Osteoblast (primary cell): Measurements from ENCODE around the gene EYS. TPM values are rescaled to one million over a fixed set of nuclear protein-coding genes. Genes with fewer than 3 reads are reported as not detected.

ENCODE experiments used
- DNase-seq: peaks from one replicate; pipeline ENCODE4 v3.0.0; 2011; ENCODE audit warnings: low spot score, mixed read lengths; ENCODE audit not compliant: insufficient read length; ENCODE audit errors: missing footprints
- H2AFZ ChIP-seq: 2 replicates; pipeline ENCODE4 v1.6.0; 2011; ENCODE audit warnings: mild to moderate bottlenecking, low read length
- H3K27ac ChIP-seq: 2 replicates; pipeline ENCODE4 v1.5.1; 2011; ENCODE audit warnings: mild to moderate bottlenecking, low read depth, low read length, moderate library complexity
- H3K27me3 ChIP-seq: 2 replicates; pipeline ENCODE4 v1.6.0; 2012; ENCODE audit warnings: mild to moderate bottlenecking, control low read depth, inconsistent platforms, low read length, moderate library complexity; ENCODE audit not compliant: insufficient read depth
- H3K36me3 ChIP-seq: 2 replicates; pipeline ENCODE4 v1.5.1; 2011; ENCODE audit warnings: mild to moderate bottlenecking, low read length, control low read depth, moderate library complexity; ENCODE audit not compliant: insufficient read depth
- H3K4me1 ChIP-seq: 2 replicates; pipeline ENCODE4 v1.5.1; 2011; ENCODE audit warnings: mild to moderate bottlenecking, low read length, control low read depth, moderate library complexity; ENCODE audit not compliant: insufficient read depth
- H3K4me2 ChIP-seq: 2 replicates; pipeline ENCODE4 v1.6.0; 2011; ENCODE audit warnings: mild to moderate bottlenecking, low read length; ENCODE audit not compliant: insufficient read depth
- H3K4me3 ChIP-seq: fragments of 200-600 bp; sonication (generic); 3 replicates; pipeline ENCODE4 v1.5.1; 2012; ENCODE audit warnings: mild to moderate bottlenecking, low read length, inconsistent platforms; ENCODE audit not compliant: insufficient read depth
- H3K79me2 ChIP-seq: 2 replicates; pipeline ENCODE4 v1.6.0; 2012; ENCODE audit warnings: mild to moderate bottlenecking, low read length, control low read depth, inconsistent platforms; ENCODE audit not compliant: insufficient read depth
- H3K9me3 ChIP-seq: 2 replicates; pipeline ENCODE4 v1.5.1; 2011; ENCODE audit warnings: low read depth, low read length, control low read depth
- H4K20me1 ChIP-seq: 2 replicates; pipeline ENCODE4 v1.6.0; 2012; ENCODE audit warnings: mild to moderate bottlenecking, low read length, control low read depth; ENCODE audit not compliant: insufficient read depth
- total RNA-seq: library from RNA; depleted of rRNA; stranded (reverse); fragments of >200 nt; gene quantifications from 2 replicates; pipeline ENCODE4 v1.2.3, GENCODE V29; 2012
- TF ChIP-seq, protein P1 (sequence below): IDR thresholded peaks from 2 replicates; pipeline ENCODE4 v1.5.1; 2011; ENCODE audit warnings: mild to moderate bottlenecking, low read depth, low read length, moderate library complexity; ENCODE audit errors: extremely low read depth

EYS gene
- total RNA-seq, 1 donor = under 0.01 TPM

GRCh38 chr6:64703922-64704321, 1003.1 kb downstream of the EYS start:
- Histone ChIP-seq H3K4me1 (no peaks in the 10 kb centered on the region), H3K27ac (no peak overlapping the region), H3K36me3 (no peaks in the 10 kb centered on the region), H2AFZ (no peak overlapping the region), H3K27me3 (no peaks in the 10 kb centered on the region), H3K4me3 (no peak overlapping the region), H3K79me2 (no peaks in the 10 kb centered on the region), H3K4me2 (no peak overlapping the region), H4K20me1 (no peaks in the 10 kb centered on the region), H3K9me3 (no peaks in the 10 kb centered on the region)
- TF ChIP-seq, protein P1, sequence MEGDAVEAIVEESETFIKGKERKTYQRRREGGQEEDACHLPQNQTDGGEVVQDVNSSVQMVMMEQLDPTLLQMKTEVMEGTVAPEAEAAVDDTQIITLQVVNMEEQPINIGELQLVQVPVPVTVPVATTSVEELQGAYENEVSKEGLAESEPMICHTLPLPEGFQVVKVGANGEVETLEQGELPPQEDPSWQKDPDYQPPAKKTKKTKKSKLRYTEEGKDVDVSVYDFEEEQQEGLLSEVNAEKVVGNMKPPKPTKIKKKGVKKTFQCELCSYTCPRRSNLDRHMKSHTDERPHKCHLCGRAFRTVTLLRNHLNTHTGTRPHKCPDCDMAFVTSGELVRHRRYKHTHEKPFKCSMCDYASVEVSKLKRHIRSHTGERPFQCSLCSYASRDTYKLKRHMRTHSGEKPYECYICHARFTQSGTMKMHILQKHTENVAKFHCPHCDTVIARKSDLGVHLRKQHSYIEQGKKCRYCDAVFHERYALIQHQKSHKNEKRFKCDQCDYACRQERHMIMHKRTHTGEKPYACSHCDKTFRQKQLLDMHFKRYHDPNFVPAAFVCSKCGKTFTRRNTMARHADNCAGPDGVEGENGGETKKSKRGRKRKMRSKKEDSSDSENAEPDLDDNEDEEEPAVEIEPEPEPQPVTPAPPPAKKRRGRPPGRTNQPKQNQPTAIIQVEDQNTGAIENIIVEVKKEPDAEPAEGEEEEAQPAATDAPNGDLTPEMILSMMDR = no peak
- no peak for DNase-seq

DNA sequence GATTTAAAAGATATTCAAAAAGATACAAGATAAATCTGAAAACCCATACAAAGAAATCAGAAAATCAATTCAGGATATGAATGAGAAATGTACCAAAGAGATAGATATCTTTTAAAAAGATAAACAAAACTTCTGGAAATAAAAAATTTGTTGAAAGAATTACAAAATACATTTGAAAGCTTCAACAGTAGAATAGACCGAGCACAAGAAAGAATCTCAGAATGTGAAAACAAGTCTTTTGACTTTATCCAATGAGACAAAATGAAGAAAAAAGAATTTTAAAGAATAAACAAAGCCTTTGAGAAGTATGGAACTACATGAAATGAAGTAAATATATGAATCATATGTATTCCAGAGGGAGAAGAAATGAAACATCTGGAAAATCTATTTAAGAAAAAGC, 1011.0 kb downstream of the EYS start:
- Histone ChIP-seq H3K79me2 (no peaks in the 10 kb centered on the region), H3K27me3 (no peaks in the 10 kb centered on the region), H3K9me3 (no peaks in the 10 kb centered on the region), H3K4me3 (no peak overlapping the region), H2AFZ (no peak overlapping the region), H3K27ac (no peak overlapping the region), H3K36me3 (no peaks in the 10 kb centered on the region), H3K4me1 (no peaks in the 10 kb centered on the region), H3K4me2 (no peak overlapping the region), H4K20me1 (no peaks in the 10 kb centered on the region)
- TF ChIP-seq, protein P1 = no peak
- DNase-seq = no peak

DNA sequence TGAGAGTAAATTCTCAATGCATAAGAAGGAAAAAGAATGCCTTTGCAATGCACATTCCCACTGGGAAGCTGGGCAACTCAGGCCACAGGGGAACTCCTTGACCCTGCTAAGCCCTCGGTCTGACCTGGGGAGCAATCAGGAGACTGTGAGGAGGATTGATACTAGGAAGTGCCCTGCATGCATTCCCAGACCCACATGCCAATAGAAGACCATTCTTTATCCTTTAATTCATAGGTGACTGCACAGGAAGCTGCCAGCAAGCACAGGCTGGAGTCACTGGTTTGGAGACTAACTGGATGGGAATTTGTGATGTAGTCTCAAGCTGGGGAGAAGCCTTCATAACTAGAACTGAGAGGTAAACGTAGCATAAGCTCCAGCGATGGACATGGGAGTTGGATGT, 1012.7 kb downstream of the EYS start:
- no peaks in the 10 kb centered on the region for H3K79me2 ChIP-seq
- H3K4me1 ChIP-seq = no peaks in the 10 kb centered on the region
- no peak overlapping the region for H3K4me3 ChIP-seq
- H3K27me3 ChIP-seq = no peaks in the 10 kb centered on the region
- no peak overlapping the region for H2AFZ ChIP-seq
- no peak overlapping the region for H3K27ac ChIP-seq
- DNase-seq = no peak
- no peaks in the 10 kb centered on the region for H3K9me3 ChIP-seq
- H3K36me3 ChIP-seq = no peaks in the 10 kb centered on the region
- H4K20me1 ChIP-seq = no peaks in the 10 kb centered on the region
- no peak overlapping the region for H3K4me2 ChIP-seq
- TF ChIP-seq, protein P1 = no peak

- TF ChIP-seq, protein P1 = no peak
- Histone ChIP-seq H3K9me3 (no peaks in the 10 kb centered on the region), H4K20me1 (no peaks in the 10 kb centered on the region), H3K4me3 (no peak overlapping the region), H3K4me2 (no peak overlapping the region), H3K4me1 (no peaks in the 10 kb centered on the region), H2AFZ (no peak overlapping the region), H3K36me3 (no peaks in the 10 kb centered on the region), H3K27ac (no peak overlapping the region), H3K27me3 (no peaks in the 10 kb centered on the region), H3K79me2 (no peaks in the 10 kb centered on the region)
- DNase-seq = no peak
Observed at GRCh38 chr6:64691064-64691463, 1016.0 kb downstream of the EYS start.
